ENCODE data around the gene COL13A1. TPM values are rescaled to one million over a fixed set of nuclear protein-coding genes. Genes with fewer than 3 reads are reported as not detected.
A peak's percentile ranks its signal among the peaks of the same experiment; 100 is the strongest.

Gene COL13A1
- polyA plus RNA-seq, 1 of the 3 experiments (the other 2 are of a cell fraction): 26.7 TPM

- TF ChIP-seq RFX5 (IDR thresholded peaks at IDR 0.05; ENCODE audit: low read length) (no peak), USF1 (IDR thresholded peaks at IDR 0.05; ENCODE audit: borderline replicate concordance, low read depth) (no peak), REST (IDR thresholded peaks at IDR 0.05; ENCODE audit: low read depth, low read length) (no peak), RXRA (IDR thresholded peaks at IDR 0.05; ENCODE audit: borderline replicate concordance, low read depth) (no peak)
Observed at GRCh38 chr10:69847458-69847857, 45.8 kb downstream of the COL13A1 start (continued).

GRCh38 chr10:69847883-69848282 is 46.2 kb downstream of the COL13A1 start:
- H3K27ac ChIP-seq (ENCODE audit: low read depth in 2 of 2, low read length in 1 of 2): no peak overlapping the region
- TF ChIP-seq NFIC (IDR thresholded peaks at IDR 0.05; ENCODE audit: borderline replicate concordance) (no peak), TCF12 (IDR thresholded peaks at IDR 0.05) (peak; percentile 25; the same call in 1 of the 2 replicates), ELF1 (IDR thresholded peaks at IDR 0.05) (no peak), FOXM1 (IDR thresholded peaks at IDR 0.05; ENCODE audit: low read depth) (no peak)
- DNase-seq: no peak
- no peak overlapping the region for H3K4me3 ChIP-seq (ENCODE audit: low read depth in 2 of 2, low read length in 1 of 2)
- no peak overlapping the region for H3K4me2 ChIP-seq
- no peaks in the 10 kb centered on the region for H3K79me2 ChIP-seq (ENCODE audit: insufficient read depth)
- H3K9me2 ChIP-seq: no peaks in the 10 kb centered on the region
- no peak overlapping the region for H2AFZ ChIP-seq (ENCODE audit: low read depth)
- H3K4me1 ChIP-seq (ENCODE audit: control insufficient read depth in 1 of 2, insufficient read depth in 2 of 2, low read depth in 1 of 2, low read length in 1 of 2): peaks cover 24 to 27% of the 10 kb centered on the region in 2 experiments
- H3K9me3 ChIP-seq: no peaks in the 10 kb centered on the region
- H3K9ac ChIP-seq: no peak overlapping the region
- no peaks in the 10 kb centered on the region for H3K36me3 ChIP-seq (replicated peaks in 1 of 2; ENCODE audit: control insufficient read depth in 1 of 2, insufficient read depth in 2 of 2, low read length in 1 of 2)
- H3F3A ChIP-seq (replicated peaks; ENCODE audit: insufficient read depth): peaks cover 7% of the 10 kb centered on the region
- ChIA-PET CTCF (interaction anchor here (1.1 kb wide), 1 partner anchor 9 kb away, joined by 3 read pairs; no protein-coding TSS in a partner anchor), POLR2A (no interaction called here)
- H4K20me1 ChIP-seq (ENCODE audit: insufficient read depth): no peaks in the 10 kb centered on the region
- no peaks in the 10 kb centered on the region for H3K27me3 ChIP-seq (ENCODE audit: insufficient read depth)
- WGBS (ENCODE audit: low lambda C conversion rate): 88% methylated on average over 5 of the region's 5 CpGs

- Histone ChIP-seq H3K27ac (ENCODE audit: low read depth in 2 of 2, low read length in 1 of 2) (no peak overlapping the region), H3K9ac (no peak overlapping the region), H3K36me3 (replicated peaks in 1 of 2; ENCODE audit: control insufficient read depth in 1 of 2, insufficient read depth in 2 of 2, low read length in 1 of 2) (no peaks in the 10 kb centered on the region), H3K9me3 (no peaks in the 10 kb centered on the region), H3K4me2 (no peak overlapping the region), H3K27me3 (ENCODE audit: insufficient read depth) (no peaks in the 10 kb centered on the region), H3K9me2 (no peaks in the 10 kb centered on the region), H3K4me1 (ENCODE audit: control insufficient read depth in 1 of 2, insufficient read depth in 2 of 2, low read depth in 1 of 2, low read length in 1 of 2) (peaks cover 24 to 27% of the 10 kb centered on the region in 2 experiments), H3F3A (replicated peaks; ENCODE audit: insufficient read depth) (peaks cover 7% of the 10 kb centered on the region), H4K20me1 (ENCODE audit: insufficient read depth) (no peaks in the 10 kb centered on the region), H3K79me2 (ENCODE audit: insufficient read depth) (no peaks in the 10 kb centered on the region), H3K4me3 (ENCODE audit: low read depth in 2 of 2, low read length in 1 of 2) (no peak overlapping the region), H2AFZ (ENCODE audit: low read depth) (no peak overlapping the region)
- WGBS (ENCODE audit: low lambda C conversion rate): 94% methylated on average over 7 of the region's 7 CpGs
- no peak for DNase-seq
- ChIA-PET CTCF (interaction anchor here (1.1 kb wide), 1 partner anchor 10 kb away, joined by 3 read pairs; no protein-coding TSS in a partner anchor), POLR2A (no interaction called here)
- TF ChIP-seq NRF1 (IDR thresholded peaks at IDR 0.05; ENCODE audit: low read depth, low read length) (no peak), RXRA (IDR thresholded peaks at IDR 0.05; ENCODE audit: borderline replicate concordance, low read depth) (no peak), FOXJ3 (CRISPR knock-in tag; IDR thresholded peaks at IDR 0.05) (no peak), ELF1 (IDR thresholded peaks at IDR 0.05) (no peak), PBX3 (IDR thresholded peaks at IDR 0.05) (no peak), FOXM1 (IDR thresholded peaks at IDR 0.05; ENCODE audit: low read depth) (no peak), RAD21 (IDR thresholded peaks at IDR 0.05; ENCODE audit: low read length) (no peak), MAX (IDR thresholded peaks at IDR 0.05; ENCODE audit: low read depth) (no peak), ZBTB33 (IDR thresholded peaks at IDR 0.05; ENCODE audit: borderline replicate concordance, low read depth) (no peak), FOSL2 (IDR thresholded peaks at IDR 0.05; ENCODE audit: borderline replicate concordance, low read depth) (no peak), SIN3A (IDR thresholded peaks at IDR 0.05; ENCODE audit: borderline replicate concordance, low read depth, low read length) (no peak), USF2 (IDR thresholded peaks at IDR 0.05; ENCODE audit: borderline replicate concordance, low read depth, low read length) (no peak)
Observed at GRCh38 chr10:69848454-69848853, 46.7 kb downstream of the COL13A1 start.

Data from SK-N-SH (cell line).